Upper lobe of right lung (tissue), 1 donor: Measurements from ENCODE around the gene CCDC159. TPM values are rescaled to one million over a fixed set of nuclear protein-coding genes. Genes with fewer than 3 reads are reported as not detected.

Source experiments
- ATAC-seq: fragments of 200-7000 bp; cut with Tn5 transposase; one replicate; pipeline ENCODE4 v1.9.1; 2020; ENCODE audit warnings: mild to moderate bottlenecking, moderate library complexity
- DNase-seq: peaks from one replicate; pipeline ENCODE4 v3.0.0-alpha.2; 2020
- H3K27ac ChIP-seq: fragments of 200-600 bp; one replicate; pipeline ENCODE4 v1.8.0; 2022
- H3K27me3 ChIP-seq: fragments of 200-600 bp; one replicate; pipeline ENCODE4 v1.8.0; 2022; ENCODE audit warnings: mild to moderate bottlenecking
- H3K36me3 ChIP-seq: fragments of 200-600 bp; one replicate; pipeline ENCODE4 v1.8.0; 2022
- H3K4me1 ChIP-seq: fragments of 200-600 bp; one replicate; pipeline ENCODE4 v1.8.0; 2022
- H3K4me3 ChIP-seq: fragments of 200-600 bp; one replicate; pipeline ENCODE4 v1.8.0; 2022; ENCODE audit warnings: mild to moderate bottlenecking
- H3K9me3 ChIP-seq: fragments of 200-600 bp; one replicate; pipeline ENCODE4 v1.8.0; 2022
- intact Hi-C: fragments of 100-400 bp; cut with DNase I; formaldehyde crosslinking; loops from one replicate; pipeline ENCODE4 v1.11.0; 2022
- total RNA-seq: library from RNA; stranded (reverse); fragmentation: NEBNext Ultra II Directional; extraction: Animal tissue kit (Norgen Biotek cat#: 25700); gene quantifications from one replicate; pipeline ENCODE4 v1.2.1, GENCODE V29; 2021
- TF ChIP-seq, protein P1 (sequence below): fragments of 200-600 bp; IDR thresholded peaks from one replicate; pipeline ENCODE4 v1.8.0; 2022; ENCODE audit warnings: antibody characterized with exemption
- donor health status: DM: no; HTN: yes; CAD: no; lungs with severe emphysema.

The CCDC159 gene
- total RNA-seq, 1 donor from 2014 or later = 39.4 TPM

DNA sequence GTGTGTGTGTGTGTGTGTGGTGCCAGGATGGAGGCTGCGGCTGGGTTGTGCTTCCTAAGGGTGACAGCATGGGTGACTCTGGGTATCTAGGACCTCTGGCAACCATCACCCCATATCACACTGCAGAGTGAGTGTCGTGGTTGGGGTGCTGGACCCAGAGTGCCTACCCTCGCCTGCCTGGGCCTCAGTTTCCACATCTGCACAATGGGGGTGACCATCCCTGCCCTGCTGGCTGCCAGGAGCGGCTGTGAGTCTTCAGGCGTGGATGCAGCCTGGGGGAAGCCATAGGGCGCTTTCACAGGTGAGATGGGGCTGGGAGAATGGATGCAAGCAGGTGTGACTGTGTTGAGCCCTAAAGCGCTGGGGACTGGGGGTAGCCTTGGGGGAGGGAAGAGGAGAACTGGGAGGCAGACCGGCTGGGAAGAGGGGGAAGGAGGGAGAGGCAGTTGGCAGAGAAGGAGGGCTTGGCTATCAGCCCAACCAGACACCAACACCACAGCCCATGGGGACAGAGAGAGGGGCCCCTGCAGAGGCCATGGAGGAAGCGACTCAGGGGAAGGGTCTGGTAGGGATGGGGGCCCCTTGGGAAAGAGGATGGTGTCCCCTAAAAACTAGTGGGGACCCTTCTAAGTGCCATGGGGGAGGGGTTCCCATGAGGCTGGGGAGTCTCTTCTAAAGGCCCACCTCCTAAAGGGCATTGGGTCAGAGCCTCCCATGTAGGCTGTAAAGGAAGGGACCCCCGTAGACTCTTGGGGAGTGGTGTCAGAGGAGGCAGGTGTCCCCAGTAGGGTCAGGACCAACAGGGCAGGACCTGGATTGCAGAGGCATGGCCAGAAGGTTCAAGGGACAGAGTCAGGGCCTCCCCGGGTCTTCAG lies 10.6 kb downstream of the CCDC159 start:
- TF ChIP-seq, protein P1, sequence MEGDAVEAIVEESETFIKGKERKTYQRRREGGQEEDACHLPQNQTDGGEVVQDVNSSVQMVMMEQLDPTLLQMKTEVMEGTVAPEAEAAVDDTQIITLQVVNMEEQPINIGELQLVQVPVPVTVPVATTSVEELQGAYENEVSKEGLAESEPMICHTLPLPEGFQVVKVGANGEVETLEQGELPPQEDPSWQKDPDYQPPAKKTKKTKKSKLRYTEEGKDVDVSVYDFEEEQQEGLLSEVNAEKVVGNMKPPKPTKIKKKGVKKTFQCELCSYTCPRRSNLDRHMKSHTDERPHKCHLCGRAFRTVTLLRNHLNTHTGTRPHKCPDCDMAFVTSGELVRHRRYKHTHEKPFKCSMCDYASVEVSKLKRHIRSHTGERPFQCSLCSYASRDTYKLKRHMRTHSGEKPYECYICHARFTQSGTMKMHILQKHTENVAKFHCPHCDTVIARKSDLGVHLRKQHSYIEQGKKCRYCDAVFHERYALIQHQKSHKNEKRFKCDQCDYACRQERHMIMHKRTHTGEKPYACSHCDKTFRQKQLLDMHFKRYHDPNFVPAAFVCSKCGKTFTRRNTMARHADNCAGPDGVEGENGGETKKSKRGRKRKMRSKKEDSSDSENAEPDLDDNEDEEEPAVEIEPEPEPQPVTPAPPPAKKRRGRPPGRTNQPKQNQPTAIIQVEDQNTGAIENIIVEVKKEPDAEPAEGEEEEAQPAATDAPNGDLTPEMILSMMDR = no peak
- H3K27ac ChIP-seq = no peak overlapping the region
- DNase-seq (no peak), ATAC-seq (no peak)
- no peaks in the 10 kb centered on the region for H3K27me3 ChIP-seq
- no peaks in the 10 kb centered on the region for H3K36me3 ChIP-seq
- no peaks in the 10 kb centered on the region for H3K4me1 ChIP-seq
- intact Hi-C loops = no loop called here
- H3K9me3 ChIP-seq = no peaks in the 10 kb centered on the region
- H3K4me3 ChIP-seq = no peak overlapping the region

DNA sequence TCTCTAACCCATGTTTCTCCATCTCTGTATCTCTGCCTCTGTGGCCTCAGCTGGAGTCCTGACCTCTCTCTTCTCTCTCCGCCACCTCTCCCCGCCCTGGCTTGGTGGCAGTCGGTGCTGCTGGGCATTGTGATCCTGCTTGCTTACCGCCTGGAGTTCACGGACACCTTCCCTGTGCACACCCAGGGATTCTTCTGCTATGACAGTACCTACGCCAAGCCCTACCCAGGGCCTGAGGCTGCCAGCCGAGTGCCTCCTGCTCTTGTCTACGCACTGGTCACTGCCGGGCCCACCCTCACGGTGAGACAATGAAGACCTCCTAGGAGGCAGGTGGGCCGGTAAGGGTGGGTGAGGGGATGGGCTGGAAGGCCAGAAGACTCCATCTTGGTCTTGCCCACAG lies 13.1 kb downstream of the CCDC159 start:
- no peaks in the 10 kb centered on the region for H3K9me3 ChIP-seq
- TF ChIP-seq, protein P1 = no peak
- H3K4me1 ChIP-seq = no peaks in the 10 kb centered on the region
- H3K27ac ChIP-seq = no peak overlapping the region
- no peaks in the 10 kb centered on the region for H3K27me3 ChIP-seq
- H3K4me3 ChIP-seq = no peak overlapping the region
- DNase-seq = no peak
- H3K36me3 ChIP-seq = peaks cover 3% of the 10 kb centered on the region
- ATAC-seq = no peak
- intact Hi-C loops = no loop called here

DNA sequence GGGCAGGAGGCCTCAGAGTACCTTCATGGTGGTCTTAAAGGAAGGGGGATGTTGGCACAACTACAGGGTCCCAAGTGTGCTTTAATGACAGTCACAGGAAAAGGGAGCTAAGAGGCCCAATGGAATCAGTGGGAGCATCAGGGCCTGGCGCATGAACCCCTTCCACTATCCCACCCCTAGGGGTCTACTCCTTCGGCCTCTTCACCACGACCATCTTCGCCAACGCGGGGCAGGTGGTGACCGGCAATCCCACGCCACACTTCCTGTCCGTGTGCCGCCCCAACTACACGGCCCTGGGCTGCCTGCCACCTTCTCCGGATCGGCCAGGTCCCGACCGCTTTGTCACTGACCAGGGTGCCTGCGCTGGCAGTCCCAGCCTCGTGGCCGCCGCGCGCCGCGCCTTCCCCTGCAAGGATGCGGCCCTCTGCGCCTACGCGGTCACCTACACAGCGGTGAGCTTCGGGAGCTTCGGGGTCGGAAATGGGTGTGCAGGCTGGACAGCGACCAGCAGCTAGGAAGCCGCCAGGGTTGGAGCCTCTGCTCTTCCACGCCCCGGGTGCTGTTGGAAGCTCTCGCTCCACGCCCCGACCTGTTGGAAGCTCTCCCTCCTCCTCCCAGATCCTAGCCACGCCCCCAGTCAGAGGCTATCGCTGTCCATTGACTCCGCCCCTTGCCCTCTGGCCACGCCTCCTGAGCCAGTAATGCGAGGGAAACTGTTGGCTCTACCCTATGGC lies 14.9 kb downstream of the CCDC159 start:
- intact Hi-C loops = no loop called here
- ATAC-seq = peak; percentile 81
- no peak overlapping the region for H3K27ac ChIP-seq
- no peaks in the 10 kb centered on the region for H3K27me3 ChIP-seq
- TF ChIP-seq, protein P1 = no peak
- H3K4me3 ChIP-seq = no peak overlapping the region
- H3K9me3 ChIP-seq = no peaks in the 10 kb centered on the region
- peak; percentile 88 for DNase-seq
- no peaks in the 10 kb centered on the region for H3K4me1 ChIP-seq
- H3K36me3 ChIP-seq = peaks cover 16% of the 10 kb centered on the region

DNA sequence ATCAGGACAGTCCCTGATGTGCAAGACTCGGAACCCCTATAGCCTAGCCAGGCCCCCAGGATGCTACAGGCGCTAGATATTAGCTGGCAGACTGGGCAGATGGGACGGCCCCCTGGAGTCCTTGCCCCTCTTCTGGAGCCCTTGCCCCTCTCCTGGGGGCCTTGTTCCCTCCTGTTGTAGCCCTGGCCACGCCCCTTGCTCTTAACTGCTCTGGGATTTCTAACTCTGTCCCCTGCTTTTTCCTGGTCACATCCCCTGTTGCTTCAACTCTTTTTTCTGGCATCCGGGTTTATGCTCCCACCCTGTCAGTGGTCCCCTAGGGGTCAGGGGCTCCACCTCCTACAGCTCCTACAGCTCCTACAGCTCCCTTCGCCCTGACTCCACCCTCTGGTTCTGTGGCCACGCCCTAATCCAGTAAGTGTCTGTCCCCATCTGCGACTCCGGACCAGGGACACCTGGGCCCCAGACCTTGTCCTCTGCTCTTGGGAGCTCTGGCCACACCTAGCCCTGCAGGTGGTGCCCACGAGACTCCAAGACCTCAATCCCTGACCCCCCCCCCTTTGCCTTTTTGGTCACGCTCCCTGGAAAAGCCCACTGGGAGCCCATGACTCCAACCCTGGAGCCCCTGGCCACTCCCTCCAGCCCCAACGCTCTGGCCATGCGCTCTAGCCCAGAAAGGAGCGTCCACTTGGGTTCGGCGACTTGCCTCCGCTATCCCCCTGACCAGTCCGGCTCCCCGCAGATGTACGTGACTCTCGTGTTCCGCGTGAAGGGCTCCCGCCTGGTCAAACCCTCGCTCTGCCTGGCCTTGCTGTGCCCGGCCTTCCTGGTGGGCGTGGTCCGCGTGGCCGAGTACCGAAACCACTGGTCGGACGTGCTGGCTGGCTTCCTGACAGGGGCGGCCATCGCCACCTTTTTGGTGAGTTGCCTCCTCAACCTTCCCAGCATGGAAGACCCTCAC lies 15.7 kb downstream of the CCDC159 start:
- Histone ChIP-seq H3K27ac (no peak overlapping the region), H3K36me3 (peaks cover 16% of the 10 kb centered on the region), H3K4me1 (no peaks in the 10 kb centered on the region), H3K4me3 (no peak overlapping the region), H3K27me3 (no peaks in the 10 kb centered on the region), H3K9me3 (no peaks in the 10 kb centered on the region)
- DNase-seq = no peak
- no peak for ATAC-seq
- intact Hi-C loops = no loop called here
- TF ChIP-seq, protein P1 = no peak

DNA sequence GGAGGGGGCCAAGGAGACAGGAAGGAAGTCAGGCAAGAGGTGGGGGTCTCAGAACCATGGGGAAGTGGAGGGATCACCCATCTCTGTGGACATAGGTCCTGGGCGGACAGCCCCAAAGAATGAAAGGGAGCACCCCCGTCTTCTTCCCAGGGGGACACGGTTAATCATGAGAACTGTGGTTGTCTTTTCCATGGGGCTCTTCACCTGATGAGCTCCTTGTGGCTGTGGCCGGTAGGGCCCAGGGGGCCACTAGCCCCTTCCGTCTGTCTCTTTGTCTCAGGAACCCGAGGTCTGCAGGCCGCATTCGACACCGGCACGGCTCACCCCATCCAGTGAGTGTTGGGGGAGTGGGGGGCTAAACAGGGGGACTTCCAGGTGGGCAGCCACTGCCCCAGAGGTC lies 17.6 kb downstream of the CCDC159 start:
- H3K9me3 ChIP-seq = no peaks in the 10 kb centered on the region
- H3K27me3 ChIP-seq = no peaks in the 10 kb centered on the region
- peaks cover 20% of the 10 kb centered on the region for H3K36me3 ChIP-seq
- DNase-seq (no peak), ATAC-seq (no peak)
- intact Hi-C loops = no loop called here
- H3K4me1 ChIP-seq = no peaks in the 10 kb centered on the region
- TF ChIP-seq, protein P1 = no peak
- no peak overlapping the region for H3K27ac ChIP-seq
- H3K4me3 ChIP-seq = no peak overlapping the region
